ENCODE data around the gene TIPRL. TPM values are rescaled to one million over a fixed set of nuclear protein-coding genes. Genes with fewer than 3 reads are reported as not detected.

Gene TIPRL
- polyA plus RNA-seq, 1 experiment: 52.9 TPM

GRCh38 chr1:168216171-168216570 lies 37.4 kb downstream of the TIPRL start:
- H3K9me3 ChIP-seq (ENCODE audit: control insufficient read depth, insufficient read depth, low read length): no peaks in the 10 kb centered on the region
- peaks cover 3% of the 10 kb centered on the region for H3K27me3 ChIP-seq (ENCODE audit: control insufficient read depth, insufficient read depth, low read length)
- no peak for TF ChIP-seq CTCF (IDR thresholded peaks at IDR 0.05; ENCODE audit: low read depth, low read length)
- no peak overlapping the region for H3K4me3 ChIP-seq (ENCODE audit: low read depth, low read length)
- H3K27ac ChIP-seq (ENCODE audit: low read depth, low read length): no peak overlapping the region
- DNase-seq (ENCODE audit: low read depth, low spot score): no peak
- POLR2A ChIA-PET: no interaction called here
- CTCF ChIA-PET: no interaction called here

- CTCF ChIA-PET: interaction anchor here (1.5 to 4.1 kb wide), 2 partner anchors 18 to 72 kb away, joined by 5 to 13 read pairs; no protein-coding TSS in a partner anchor
- POLR2A ChIA-PET: no interaction called here
- no peak for DNase-seq (ENCODE audit: low read depth, low spot score)
- no peak overlapping the region for H3K4me3 ChIP-seq (ENCODE audit: low read depth, low read length)
- peaks cover 3% of the 10 kb centered on the region for H3K27me3 ChIP-seq (ENCODE audit: control insufficient read depth, insufficient read depth, low read length)
- no peaks in the 10 kb centered on the region for H3K9me3 ChIP-seq (ENCODE audit: control insufficient read depth, insufficient read depth, low read length)
- TF ChIP-seq CTCF (IDR thresholded peaks at IDR 0.05; ENCODE audit: low read depth, low read length): no peak
- H3K27ac ChIP-seq (ENCODE audit: low read depth, low read length): no peak overlapping the region
Measured at GRCh38 chr1:168217664-168218063, 38.9 kb downstream of the TIPRL start.

GRCh38 chr1:168218658-168219057 lies 39.9 kb downstream of the TIPRL start:
- Histone ChIP-seq H3K27me3 (ENCODE audit: control insufficient read depth, insufficient read depth, low read length) (peaks cover 3% of the 10 kb centered on the region), H3K9me3 (ENCODE audit: control insufficient read depth, insufficient read depth, low read length) (peaks cover 3% of the 10 kb centered on the region; the same call in 1 of the 2 replicates), H3K27ac (ENCODE audit: low read depth, low read length) (no peak overlapping the region), H3K4me3 (ENCODE audit: low read depth, low read length) (no peak overlapping the region)
- POLR2A ChIA-PET: no interaction called here
- no peak for TF ChIP-seq CTCF (IDR thresholded peaks at IDR 0.05; ENCODE audit: low read depth, low read length)
- no peak for DNase-seq (ENCODE audit: low read depth, low spot score)
- CTCF ChIA-PET: interaction anchor here (1.5 to 4.1 kb wide), 2 partner anchors 17 to 73 kb away, joined by 5 to 13 read pairs; no protein-coding TSS in a partner anchor

GRCh38 chr1:168220470-168220871 lies 41.7 kb downstream of the TIPRL start:
- CTCF ChIA-PET: interaction anchor here (4.1 kb wide), 1 partner anchor 15 kb away, joined by 13 read pairs; no protein-coding TSS in a partner anchor
- H3K9me3 ChIP-seq (ENCODE audit: control insufficient read depth, insufficient read depth, low read length): peaks cover 3% of the 10 kb centered on the region; the same call in 1 of the 2 replicates
- no peak overlapping the region for H3K4me3 ChIP-seq (ENCODE audit: low read depth, low read length)
- peaks cover 3% of the 10 kb centered on the region for H3K27me3 ChIP-seq (ENCODE audit: control insufficient read depth, insufficient read depth, low read length)
- TF ChIP-seq CTCF (IDR thresholded peaks at IDR 0.05; ENCODE audit: low read depth, low read length): no peak
- no peak overlapping the region for H3K27ac ChIP-seq (ENCODE audit: low read depth, low read length)
- DNase-seq (ENCODE audit: low read depth, low spot score): no peak
- POLR2A ChIA-PET: no interaction called here

- TF ChIP-seq CTCF (IDR thresholded peaks at IDR 0.05; ENCODE audit: low read depth, low read length): no peak
- no peak for DNase-seq (ENCODE audit: low read depth, low spot score)
- peaks cover 3% of the 10 kb centered on the region for H3K9me3 ChIP-seq (ENCODE audit: control insufficient read depth, insufficient read depth, low read length)
- ChIA-PET POLR2A (interaction anchor here (0.7 kb wide), 1 partner anchor 9 kb away, joined by 4 read pairs; no protein-coding TSS in a partner anchor), CTCF (interaction anchor here (4.1 kb wide), 1 partner anchor 14 kb away, joined by 13 read pairs; no protein-coding TSS in a partner anchor)
- H3K27me3 ChIP-seq (ENCODE audit: control insufficient read depth, insufficient read depth, low read length): peaks cover 3% of the 10 kb centered on the region
- no peak overlapping the region for H3K4me3 ChIP-seq (ENCODE audit: low read depth, low read length)
- no peak overlapping the region for H3K27ac ChIP-seq (ENCODE audit: low read depth, low read length)
Measured at GRCh38 chr1:168221275-168221674, 42.5 kb downstream of the TIPRL start.

Measured in AG04450 (cell line).